Ishikawa (cell line): ENCODE measurements around the gene HSPBAP1.

Source experiments
- CEBPB ChIP-seq: IDR thresholded peaks from 2 replicates; pipeline ENCODE4 v1.6.1; 2012
- CREB1 ChIP-seq: IDR thresholded peaks from 2 replicates; pipeline ENCODE4 v1.6.1; 2012; ENCODE audit warnings: low read depth
- EGR1 ChIP-seq: IDR thresholded peaks from 2 replicates; pipeline ENCODE4 v1.6.1; 2012
- EP300 ChIP-seq: IDR thresholded peaks from 2 replicates; pipeline ENCODE4 v1.6.1; 2012; ENCODE audit warnings: borderline replicate concordance
- NFIC ChIP-seq: IDR thresholded peaks from 2 replicates; pipeline ENCODE4 v1.6.1; 2012
- RAD21 ChIP-seq: IDR thresholded peaks from 2 replicates; pipeline ENCODE4 v1.6.1; 2012; ENCODE audit warnings: low read depth
- TAF1 ChIP-seq: IDR thresholded peaks from 2 replicates; pipeline ENCODE4 v1.6.1; 2012; ENCODE audit warnings: low read depth, mild to moderate bottlenecking
- TCF12 ChIP-seq: IDR thresholded peaks from 2 replicates; pipeline ENCODE4 v1.6.1; 2012; ENCODE audit warnings: low read depth
- TEAD4 ChIP-seq: IDR thresholded peaks from 2 replicates; pipeline ENCODE4 v1.6.1; 2012
- YY1 ChIP-seq: IDR thresholded peaks from 2 replicates; pipeline ENCODE4 v1.6.1; 2012; ENCODE audit warnings: low read depth
- ZBTB7A ChIP-seq: IDR thresholded peaks from 2 replicates; pipeline ENCODE4 v1.6.1; 2012; ENCODE audit warnings: low read depth
- TF ChIP-seq, protein P1 (sequence below): IDR thresholded peaks from 2 replicates; pipeline ENCODE4 v1.6.1; 2012; ENCODE audit warnings: low read depth, mild to moderate bottlenecking
- TF ChIP-seq, protein P2 (sequence below): IDR thresholded peaks from 2 replicates; pipeline ENCODE4 v1.6.1; 2012
- TF ChIP-seq, protein P3 (sequence below): IDR thresholded peaks from 2 replicates; pipeline ENCODE4 v1.6.1; 2012

DNA sequence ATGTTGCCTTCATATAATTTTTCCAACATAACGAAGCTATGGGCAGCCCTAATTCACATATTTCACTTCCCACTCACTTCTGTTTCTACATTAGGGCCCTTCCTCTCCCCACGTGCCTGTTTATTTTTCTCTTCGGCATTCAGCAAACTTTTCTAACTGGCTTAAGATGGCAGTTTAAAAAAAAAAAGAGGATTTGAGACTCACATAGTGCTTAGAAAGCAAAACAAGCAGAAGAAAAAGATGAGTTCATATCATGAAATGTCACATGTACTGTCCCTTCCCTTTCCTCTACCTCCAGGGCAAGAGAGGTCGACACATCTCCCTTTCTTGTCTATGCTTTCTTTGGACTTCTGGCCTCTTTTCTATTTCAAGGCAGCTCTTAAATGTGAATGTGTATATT is 31.8 kb upstream of the HSPBAP1 start:
- no peak for TF ChIP-seq EGR1
- TF ChIP-seq TEAD4: no peak
- TF ChIP-seq, protein P1, sequence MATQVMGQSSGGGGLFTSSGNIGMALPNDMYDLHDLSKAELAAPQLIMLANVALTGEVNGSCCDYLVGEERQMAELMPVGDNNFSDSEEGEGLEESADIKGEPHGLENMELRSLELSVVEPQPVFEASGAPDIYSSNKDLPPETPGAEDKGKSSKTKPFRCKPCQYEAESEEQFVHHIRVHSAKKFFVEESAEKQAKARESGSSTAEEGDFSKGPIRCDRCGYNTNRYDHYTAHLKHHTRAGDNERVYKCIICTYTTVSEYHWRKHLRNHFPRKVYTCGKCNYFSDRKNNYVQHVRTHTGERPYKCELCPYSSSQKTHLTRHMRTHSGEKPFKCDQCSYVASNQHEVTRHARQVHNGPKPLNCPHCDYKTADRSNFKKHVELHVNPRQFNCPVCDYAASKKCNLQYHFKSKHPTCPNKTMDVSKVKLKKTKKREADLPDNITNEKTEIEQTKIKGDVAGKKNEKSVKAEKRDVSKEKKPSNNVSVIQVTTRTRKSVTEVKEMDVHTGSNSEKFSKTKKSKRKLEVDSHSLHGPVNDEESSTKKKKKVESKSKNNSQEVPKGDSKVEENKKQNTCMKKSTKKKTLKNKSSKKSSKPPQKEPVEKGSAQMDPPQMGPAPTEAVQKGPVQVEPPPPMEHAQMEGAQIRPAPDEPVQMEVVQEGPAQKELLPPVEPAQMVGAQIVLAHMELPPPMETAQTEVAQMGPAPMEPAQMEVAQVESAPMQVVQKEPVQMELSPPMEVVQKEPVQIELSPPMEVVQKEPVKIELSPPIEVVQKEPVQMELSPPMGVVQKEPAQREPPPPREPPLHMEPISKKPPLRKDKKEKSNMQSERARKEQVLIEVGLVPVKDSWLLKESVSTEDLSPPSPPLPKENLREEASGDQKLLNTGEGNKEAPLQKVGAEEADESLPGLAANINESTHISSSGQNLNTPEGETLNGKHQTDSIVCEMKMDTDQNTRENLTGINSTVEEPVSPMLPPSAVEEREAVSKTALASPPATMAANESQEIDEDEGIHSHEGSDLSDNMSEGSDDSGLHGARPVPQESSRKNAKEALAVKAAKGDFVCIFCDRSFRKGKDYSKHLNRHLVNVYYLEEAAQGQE: no peak
- TF ChIP-seq CREB1: no peak
- no peak for TF ChIP-seq RAD21
- TF ChIP-seq EP300: no peak
- TF ChIP-seq, protein P2, sequence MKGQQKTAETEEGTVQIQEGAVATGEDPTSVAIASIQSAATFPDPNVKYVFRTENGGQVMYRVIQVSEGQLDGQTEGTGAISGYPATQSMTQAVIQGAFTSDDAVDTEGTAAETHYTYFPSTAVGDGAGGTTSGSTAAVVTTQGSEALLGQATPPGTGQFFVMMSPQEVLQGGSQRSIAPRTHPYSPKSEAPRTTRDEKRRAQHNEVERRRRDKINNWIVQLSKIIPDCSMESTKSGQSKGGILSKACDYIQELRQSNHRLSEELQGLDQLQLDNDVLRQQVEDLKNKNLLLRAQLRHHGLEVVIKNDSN: no peak
- no peak for TF ChIP-seq TAF1
- no peak for TF ChIP-seq YY1
- no peak for TF ChIP-seq TCF12
- TF ChIP-seq ZBTB7A: no peak
- no peak for TF ChIP-seq CEBPB
- TF ChIP-seq NFIC: no peak
- TF ChIP-seq, protein P3, sequence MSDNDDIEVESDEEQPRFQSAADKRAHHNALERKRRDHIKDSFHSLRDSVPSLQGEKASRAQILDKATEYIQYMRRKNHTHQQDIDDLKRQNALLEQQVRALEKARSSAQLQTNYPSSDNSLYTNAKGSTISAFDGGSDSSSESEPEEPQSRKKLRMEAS: no peak
